CD4-positive, alpha-beta memory T cell (primary cell): ENCODE results near the gene RPL7A. TPM values are rescaled to one million over a fixed set of nuclear protein-coding genes. Genes with fewer than 3 reads are reported as not detected.

Source experiments
- CTCF ChIA-PET: fragments of 350-600 bp; sonication (Branson Sonifier 250); formaldehyde crosslinking; loops from one replicate; lab custom pipeline; 2021; ENCODE audit warnings: inconsistent platforms; ENCODE audit not compliant: partially characterized antibody; lab: Charles Lee
- POLR2A ChIA-PET: fragments of 350-600 bp; sonication (Branson Sonifier 250); formaldehyde crosslinking; loops from one replicate; lab custom pipeline; 2021; ENCODE audit not compliant: partially characterized antibody; lab: Charles Lee
- DNase-seq, 5 donors: peaks; one replicate each; pipeline versions ENCODE4 v3.0.0 to v3.0.0-alpha.2; 2020 to 2022; ENCODE audit warnings: mixed read lengths in 1 of 5
- H3K27ac ChIP-seq: one replicate; pipeline ENCODE4 v1.7.0; 2013; ENCODE audit warnings: low read depth, low read length
- H3K27me3 ChIP-seq: 2 replicates; pipeline ENCODE4 v1.7.0; 2013; ENCODE audit warnings: mild to moderate bottlenecking, low read length, moderate library complexity; ENCODE audit not compliant: insufficient read depth
- H3K36me3 ChIP-seq: 2 replicates; pipeline ENCODE4 v1.7.0; 2013; ENCODE audit warnings: mild to moderate bottlenecking, low read length, moderate library complexity; ENCODE audit not compliant: insufficient read depth
- H3K4me1 ChIP-seq: 2 replicates; pipeline ENCODE4 v1.7.0; 2013; ENCODE audit warnings: mild to moderate bottlenecking, low read length, moderate library complexity; ENCODE audit not compliant: insufficient read depth
- H3K4me3 ChIP-seq, 2 donors: one replicate each; pipeline ENCODE4 v1.7.0; 2013; ENCODE audit warnings: low read length in 2 of 2, mild to moderate bottlenecking in 1 of 2
- H3K9me3 ChIP-seq, 2 donors: one replicate each; pipeline ENCODE4 v1.7.0; 2013; ENCODE audit warnings: low read length in 2 of 2, control low read depth in 1 of 2; ENCODE audit not compliant: control insufficient read depth in 1 of 2
- H3K27ac Mint-ChIP-seq, 7 donors: one replicate each; pipeline ENCODE4 v1.8.0; 2020 to 2021; ENCODE audit warnings: mixed read lengths in 7 of 7, mild to moderate bottlenecking in 6 of 7, inconsistent platforms in 3 of 7, moderate library complexity in 3 of 7
- H3K27me3 Mint-ChIP-seq, 2 donors: one replicate each; pipeline ENCODE4 v1.8.0; 2020 to 2021; ENCODE audit warnings: mixed read lengths in 2 of 2
- H3K36me3 Mint-ChIP-seq, 2 donors: one replicate each; pipeline ENCODE4 v1.8.0; 2020 to 2021; ENCODE audit warnings: mixed read lengths in 2 of 2, inconsistent platforms in 1 of 2, mild to moderate bottlenecking in 1 of 2
- H3K4me1 Mint-ChIP-seq, 4 donors: one replicate each; pipeline ENCODE4 v1.8.0; 2020 to 2021; ENCODE audit warnings: mixed read lengths in 4 of 4, mild to moderate bottlenecking in 1 of 4
- H3K4me3 Mint-ChIP-seq, 8 donors: one replicate each; pipeline ENCODE4 v1.8.0; 2020 to 2021; ENCODE audit warnings: mixed read lengths in 8 of 8, mild to moderate bottlenecking in 7 of 8, moderate library complexity in 6 of 8, inconsistent platforms in 3 of 8
- H3K9me3 Mint-ChIP-seq, 8 donors: one replicate each; pipeline ENCODE4 v1.8.0; 2020 to 2021; ENCODE audit warnings: mixed read lengths in 8 of 8, mild to moderate bottlenecking in 5 of 8, inconsistent platforms in 3 of 8, moderate library complexity in 1 of 8
- intact Hi-C: fragments of 100-400 bp; cut with micrococcal nuclease; formaldehyde crosslinking; loops from one replicate; pipeline ENCODE4 v1.15.1; 2023
- polyA plus RNA-seq, 2 donors: library from polyadenylated mRNA; unstranded; fragments of 300-500 nt; fragmentation: Illumina TruSeq; gene quantifications; one replicate each; pipeline ENCODE4 v1.2.3, GENCODE V29; 2021
- total RNA-seq, 2 experiments: library from RNA; stranded (reverse); gene quantifications; one replicate each; pipeline ENCODE4 v1.2.3, GENCODE V29; 2021

Gene RPL7A
- total and polyA plus RNA-seq, 4 experiments from 2014 or later = 794 to 2,268 (median 1,624) TPM

- Histone ChIP-seq H3K27ac (no peak overlapping the region), H3K9me3 (no peaks in the 10 kb centered on the region), H3K4me3 (no peak overlapping the region), H3K4me1 (peaks cover 33% of the 10 kb centered on the region), H3K36me3 (peaks cover 43% of the 10 kb centered on the region), H3K27me3 (no peaks in the 10 kb centered on the region)
- ChIA-PET POLR2A (interaction anchor here (0.6 to 18.1 kb wide), 3 partner anchors 19 to 218 kb away, joined by 3 to 437 read pairs (median 3); partner anchors contain the start of genes STKLD1 and SURF4), CTCF (interaction anchor here (0.9 to 2.7 kb wide), 4 partner anchors 9 to 51 kb away, joined by 3 to 15 read pairs (median 5); no protein-coding TSS in a partner anchor)
- intact Hi-C loops = no loop called here
- Mint-ChIP-seq H3K9me3 (no peaks in the 10 kb centered on the region), H3K27me3 (no peaks in the 10 kb centered on the region), H3K36me3 (peaks cover 33 to 62% of the 10 kb centered on the region in 2 donors), H3K4me1 (peaks cover 15 to 52% (median 31%) of the 10 kb centered on the region in 4 donors), H3K27ac (peak overlapping the region in 2 of 7 donors; percentile 10 to 44), H3K4me3 (no peak overlapping the region)
- DNase-seq = peak in 2 of 5 donors; percentile 20 to 37
Observed at GRCh38 chr9:133351908-133352634, 4.1 kb downstream of the RPL7A start.

- peaks cover 20 to 56% (median 35%) of the 10 kb centered on the region in 4 donors for H3K4me1 Mint-ChIP-seq
- H3K9me3 Mint-ChIP-seq = no peaks in the 10 kb centered on the region
- H3K27me3 Mint-ChIP-seq = no peaks in the 10 kb centered on the region
- Histone ChIP-seq H3K9me3 (no peaks in the 10 kb centered on the region), H3K36me3 (peaks cover 43% of the 10 kb centered on the region), H3K4me1 (peaks cover 39% of the 10 kb centered on the region), H3K27ac (no peak overlapping the region), H3K27me3 (no peaks in the 10 kb centered on the region), H3K4me3 (no peak overlapping the region)
- H3K27ac Mint-ChIP-seq = peak overlapping the region in 3 of 7 donors; percentile 10 to 92 (median 80)
- POLR2A ChIA-PET = interaction anchor here (1.0 to 18.1 kb wide), 2 partner anchors 18 to 163 kb away, joined by 3 to 437 read pairs; partner anchors contain the start of genes STKLD1 and SURF4
- peak in 1 of 5 donors; percentile 22 for DNase-seq
- peaks cover 33 to 59% of the 10 kb centered on the region in 2 donors for H3K36me3 Mint-ChIP-seq
- intact Hi-C loops = no loop called here
- peak overlapping the region in 2 of 8 donors; percentile 10 to 39 for H3K4me3 Mint-ChIP-seq
- CTCF ChIA-PET = interaction anchor here (2.7 kb wide), 1 partner anchor 18 kb away, joined by 15 read pairs; no protein-coding TSS in a partner anchor
Observed at GRCh38 chr9:133352635-133353340, 4.8 kb downstream of the RPL7A start.

DNA sequence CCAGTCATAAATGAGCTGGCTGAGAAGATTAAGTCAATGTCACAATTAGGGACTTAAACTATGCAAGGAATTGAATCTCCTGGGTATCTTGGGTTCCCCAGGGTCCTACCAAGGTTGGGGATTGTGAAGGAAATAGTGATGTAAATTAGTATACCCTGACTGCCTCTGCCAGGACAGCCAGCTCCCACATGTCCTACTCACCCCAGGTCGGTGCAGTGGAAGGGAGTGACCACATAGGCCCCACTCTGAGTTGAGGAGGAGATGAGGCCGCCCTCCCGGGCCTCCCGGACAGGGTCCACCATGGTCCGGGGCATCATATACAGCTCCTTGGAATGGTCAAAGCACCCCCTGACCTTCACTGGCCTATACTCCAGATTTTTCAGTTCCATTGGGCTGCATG is 5.5 kb downstream of the RPL7A start:
- ChIA-PET POLR2A (interaction anchor here (18.1 kb wide), 1 partner anchor 17 kb away, joined by 437 read pairs; the partner anchor contains the start of genes STKLD1 and SURF4), CTCF (no interaction called here)
- H3K4me3 ChIP-seq = no peak overlapping the region
- no peaks in the 10 kb centered on the region for H3K27me3 Mint-ChIP-seq
- peaks cover 24 to 56% (median 37%) of the 10 kb centered on the region in 4 donors for H3K4me1 Mint-ChIP-seq
- peak in 1 of 5 donors; percentile 20 for DNase-seq
- intact Hi-C loops = no loop called here
- peak overlapping the region in 1 of 8 donors; percentile 39 for H3K4me3 Mint-ChIP-seq
- H3K4me1 ChIP-seq = peaks cover 46% of the 10 kb centered on the region
- peaks cover 43% of the 10 kb centered on the region for H3K36me3 ChIP-seq
- H3K27me3 ChIP-seq = no peaks in the 10 kb centered on the region
- no peaks in the 10 kb centered on the region for H3K9me3 Mint-ChIP-seq
- no peaks in the 10 kb centered on the region for H3K9me3 ChIP-seq
- H3K27ac ChIP-seq = no peak overlapping the region
- H3K36me3 Mint-ChIP-seq = peaks cover 28 to 56% of the 10 kb centered on the region in 2 donors
- peak overlapping the region in 3 of 7 donors; percentile 61 to 92 (median 80) for H3K27ac Mint-ChIP-seq

- Mint-ChIP-seq H3K36me3 (peaks cover 17 to 53% of the 10 kb centered on the region in 2 donors), H3K9me3 (peaks cover 0 to 1% (median 0%) of the 10 kb centered on the region in 8 donors), H3K27ac (peak overlapping the region in 6 of 7 donors; percentile 12 to 93 (median 92)), H3K27me3 (no peaks in the 10 kb centered on the region), H3K4me3 (peak overlapping the region; percentile 23 to 92 (median 86)), H3K4me1 (peaks cover 15 to 51% (median 30%) of the 10 kb centered on the region in 4 donors)
- Histone ChIP-seq H3K9me3 (no peaks in the 10 kb centered on the region), H3K36me3 (peaks cover 44% of the 10 kb centered on the region), H3K4me1 (peaks cover 38% of the 10 kb centered on the region), H3K4me3 (no peak overlapping the region), H3K27me3 (no peaks in the 10 kb centered on the region), H3K27ac (peak overlapping the region; percentile 76)
- CTCF ChIA-PET = interaction anchor here (1.1 to 3.9 kb wide), 3 partner anchors 11 to 18 kb away, joined by 3 to 51 read pairs (median 3); no protein-coding TSS in a partner anchor
- peak in 1 of 5 donors; percentile 5 for DNase-seq
- POLR2A ChIA-PET = interaction anchor here (1.4 to 18.1 kb wide), 4 partner anchors 7 to 206 kb away, joined by 4 to 437 read pairs (median 27); partner anchors contain the start of genes MED22, REXO4, RPL7A and STKLD1
- intact Hi-C loops = loop anchor here (5.0 kb wide), 1 partner anchor 123 kb away; the partner anchor contains the start of gene SLC2A6
Observed at GRCh38 chr9:133354766-133355165, 6.7 kb downstream of the RPL7A start.

DNA sequence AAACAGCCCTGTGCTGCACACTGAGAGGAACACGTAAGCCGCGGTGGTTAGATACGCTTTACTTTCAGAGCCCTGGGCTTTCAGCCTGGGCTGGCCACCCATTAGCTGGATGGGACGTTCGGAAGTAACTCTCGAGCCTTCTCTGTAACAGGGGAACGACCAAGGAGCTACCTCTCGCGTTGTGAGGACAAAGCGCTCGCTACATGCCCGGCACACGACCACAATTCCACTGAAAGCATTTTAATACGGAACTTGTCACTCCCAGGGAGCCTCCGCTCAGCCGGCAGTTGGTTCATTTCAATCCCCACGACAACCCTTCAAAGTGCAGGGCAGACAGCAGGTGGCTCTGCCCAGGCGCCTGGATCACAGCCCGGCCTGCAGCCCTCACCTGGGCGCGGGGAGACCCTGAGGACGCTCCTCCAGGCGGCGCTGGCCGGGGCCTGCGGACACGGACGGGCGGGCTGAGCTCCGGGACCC is 7.9 kb downstream of the RPL7A start:
- Histone ChIP-seq H3K36me3 (peaks cover 43% of the 10 kb centered on the region), H3K27ac (peak overlapping the region; percentile 76), H3K4me3 (peak overlapping the region; percentile 61 to 73), H3K4me1 (peaks cover 33% of the 10 kb centered on the region), H3K27me3 (no peaks in the 10 kb centered on the region), H3K9me3 (no peaks in the 10 kb centered on the region)
- intact Hi-C loops = loop anchor here (1.0 to 5.0 kb wide), 5 partner anchors 8 to 121 kb away; partner anchors contain the start of genes MED22, RPL7A, SLC2A6 and STKLD1
- Mint-ChIP-seq H3K9me3 (peaks cover 0 to 2% (median 0%) of the 10 kb centered on the region in 8 donors), H3K4me3 (peak overlapping the region; percentile 85 to 92 (median 88)), H3K36me3 (peaks cover 8 to 46% of the 10 kb centered on the region in 2 donors), H3K4me1 (peaks cover 15 to 44% (median 26%) of the 10 kb centered on the region in 4 donors), H3K27me3 (no peaks in the 10 kb centered on the region), H3K27ac (peak overlapping the region; percentile 69 to 93 (median 92))
- peak in 1 of 5 donors; percentile 10 for DNase-seq
- ChIA-PET POLR2A (interaction anchor here (0.5 to 18.1 kb wide), 10 partner anchors 8 to 812 kb away, joined by 3 to 437 read pairs (median 4); partner anchors contain the start of genes MED22, REXO4, RPL7A and STKLD1), CTCF (interaction anchor here (0.8 to 3.9 kb wide), 6 partner anchors 8 to 173 kb away, joined by 3 to 51 read pairs (median 4); partner anchors contain the start of genes MED22 and RPL7A)

GRCh38 chr9:133356391-133357091 is 8.5 kb downstream of the RPL7A start, which contains the start of the genes SURF1 and SURF2:
Gene SURF1, minus strand, starts transcription at chr9:133356487. Its CDS starts 34 bp downstream, at chr9:133356453.
Gene SURF2, plus strand, starts transcription at chr9:133356550. Its CDS starts 43 bp downstream, at chr9:133356593.
- Histone ChIP-seq H3K27ac (peak within 1 kb of the TSS; percentile 76), H3K36me3 (peaks cover 43% of the 10 kb centered on the region), H3K4me3 (peak within 1 kb of the TSS; percentile 61 to 73), H3K9me3 (no peaks in the 10 kb centered on the region), H3K4me1 (peaks cover 33% of the 10 kb centered on the region), H3K27me3 (no peaks in the 10 kb centered on the region)
- H3K4me3 Mint-ChIP-seq = peak within 1 kb of the TSS; percentile 85 to 92 (median 88)
- DNase-seq = peak; percentile 85 to 90 (median 88)
- ChIA-PET POLR2A (interaction anchor here (1.1 to 18.1 kb wide), 8 partner anchors 8 to 223 kb away, joined by 3 to 437 read pairs (median 8); partner anchors contain the start of genes MED22, REXO4, RPL7A and STKLD1), CTCF (interaction anchor here (1.3 to 3.9 kb wide), 6 partner anchors 9 to 170 kb away, joined by 4 to 51 read pairs (median 5); partner anchors contain the start of genes MED22 and RPL7A)
- peaks cover 0 to 2% (median 0%) of the 10 kb centered on the region in 8 donors for H3K9me3 Mint-ChIP-seq
- no peaks in the 10 kb centered on the region for H3K27me3 Mint-ChIP-seq
- peak within 1 kb of the TSS; percentile 89 to 93 (median 92) for H3K27ac Mint-ChIP-seq
- intact Hi-C loops = loop anchor here (1.0 to 5.0 kb wide), 5 partner anchors 8 to 121 kb away; partner anchors contain the start of genes MED22, RPL7A, SLC2A6 and STKLD1
- peaks cover 15 to 44% (median 27%) of the 10 kb centered on the region in 4 donors for H3K4me1 Mint-ChIP-seq
- peaks cover 10 to 46% of the 10 kb centered on the region in 2 donors for H3K36me3 Mint-ChIP-seq
